ENCODE data around the gene ZMPSTE24.

DNA sequence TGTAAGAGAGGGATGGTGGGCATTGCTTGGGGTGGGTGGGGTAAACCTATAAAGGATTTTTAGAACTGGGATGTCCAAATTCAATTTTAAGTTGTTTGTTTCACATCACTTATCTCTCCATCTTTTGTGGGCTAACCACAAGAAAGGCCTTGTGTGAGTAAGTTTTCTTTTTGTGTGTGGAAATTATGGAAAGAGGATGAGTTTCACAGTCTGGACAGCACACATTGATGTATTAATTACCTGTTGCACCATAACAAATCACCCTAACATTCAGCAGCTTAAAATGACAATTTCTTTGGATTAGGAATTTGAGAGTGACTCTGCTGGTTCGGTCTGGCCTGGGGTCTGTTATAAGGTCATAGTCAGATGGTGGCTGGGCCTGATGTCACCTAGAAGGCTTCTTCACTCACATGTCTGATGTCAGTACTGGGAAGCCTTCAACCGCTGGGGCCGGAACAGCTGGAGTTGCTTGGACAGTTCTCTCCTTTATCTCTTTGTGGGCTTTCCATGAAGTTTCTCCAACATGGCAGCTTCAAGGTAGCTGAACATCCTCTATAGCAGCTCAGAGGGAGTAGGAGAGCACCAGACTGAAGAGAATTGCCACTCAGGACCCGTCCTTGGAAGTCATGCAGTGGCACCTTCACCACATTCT is 61.1 kb downstream of the ZMPSTE24 start:
- TF ChIP-seq, protein P1, sequence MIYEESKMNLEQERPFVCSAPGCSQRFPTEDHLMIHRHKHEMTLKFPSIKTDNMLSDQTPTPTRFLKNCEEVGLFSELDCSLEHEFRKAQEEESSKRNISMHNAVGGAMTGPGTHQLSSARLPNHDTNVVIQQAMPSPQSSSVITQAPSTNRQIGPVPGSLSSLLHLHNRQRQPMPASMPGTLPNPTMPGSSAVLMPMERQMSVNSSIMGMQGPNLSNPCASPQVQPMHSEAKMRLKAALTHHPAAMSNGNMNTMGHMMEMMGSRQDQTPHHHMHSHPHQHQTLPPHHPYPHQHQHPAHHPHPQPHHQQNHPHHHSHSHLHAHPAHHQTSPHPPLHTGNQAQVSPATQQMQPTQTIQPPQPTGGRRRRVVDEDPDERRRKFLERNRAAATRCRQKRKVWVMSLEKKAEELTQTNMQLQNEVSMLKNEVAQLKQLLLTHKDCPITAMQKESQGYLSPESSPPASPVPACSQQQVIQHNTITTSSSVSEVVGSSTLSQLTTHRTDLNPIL (CRISPR knock-in tag; IDR thresholded peaks at IDR 0.05; ENCODE audit: low read depth), result no peak
- TF ChIP-seq ZFP3 (CRISPR knock-in tag; IDR thresholded peaks at IDR 0.05), result no peak
- TF ChIP-seq ZNF70 (CRISPR knock-in tag; IDR thresholded peaks at IDR 0.05), result no peak
